AG08396 (cell line): Measurements from ENCODE around the gene STC2.
"Not testable (repeated sequence)": the region's sequence is repeated elsewhere in the genome, so short reads cannot be mapped to it uniquely, and the experiment has no call there.

ENCODE experiments used
- DNase-seq: peaks from one replicate; pipeline ENCODE4 v3.0.0; 2012; ENCODE audit warnings: low spot score, mixed read lengths

STC2 gene

GRCh38 chr5:173327948-173328843 lies at the start of gene STC2:
TSS of gene STC2 (minus strand) at chr5:173328414. CDS start at chr5:173328193, 221 bp downstream.
- peak; percentile 90 for DNase-seq

GRCh38 chr5:173371400-173371799 lies 43.2 kb upstream of the STC2 start:
- no peak for DNase-seq

GRCh38 chr5:173363406-173363805 lies 35.2 kb upstream of the STC2 start:
- DNase-seq = not testable (repeated sequence)

GRCh38 chr5:173355561-173355960 lies 27.3 kb upstream of the STC2 start:
- no peak for DNase-seq

GRCh38 chr5:173354645-173355044 lies 26.4 kb upstream of the STC2 start:
- DNase-seq = no peak

- DNase-seq = no peak
Measured at GRCh38 chr5:173352366-173353349, 24.4 kb upstream of the STC2 start.

GRCh38 chr5:173342813-173343755 lies 14.9 kb upstream of the STC2 start:
- no peak for DNase-seq

- no peak for DNase-seq
Measured at GRCh38 chr5:173341961-173342430, 13.8 kb upstream of the STC2 start.

- DNase-seq = no peak
Measured at GRCh38 chr5:173340984-173341383, 12.8 kb upstream of the STC2 start.

- DNase-seq = no peak
Measured at GRCh38 chr5:173340451-173340850, 12.2 kb upstream of the STC2 start.

- no peak for DNase-seq
Measured at GRCh38 chr5:173339286-173339685, 11.1 kb upstream of the STC2 start.

GRCh38 chr5:173338380-173339015 lies 10.3 kb upstream of the STC2 start:
- no peak for DNase-seq

- no peak for DNase-seq
Measured at GRCh38 chr5:173334808-173335207, 6.6 kb upstream of the STC2 start.

GRCh38 chr5:173333925-173334661 lies 5.9 kb upstream of the STC2 start:
- DNase-seq = peak; percentile 53

GRCh38 chr5:173331956-173332479 lies 3.8 kb upstream of the STC2 start:
- DNase-seq = peak; percentile 91

- DNase-seq = no peak
Measured at GRCh38 chr5:173331287-173331686, 3.1 kb upstream of the STC2 start.

- DNase-seq = no peak
Measured at GRCh38 chr5:173330338-173331206, 2.4 kb upstream of the STC2 start.

GRCh38 chr5:173329491-173330337 lies 1.5 kb upstream of the STC2 start:
- peak; percentile 29 for DNase-seq
